BE2C (cell line): Measurements from ENCODE around the gene GPR3.

Experiments
- DNase-seq: peaks from one replicate; pipeline ENCODE4 v3.0.0-alpha.2; 2020
- H3K27me3 ChIP-seq: fragments of 250-450 bp; sonication (Bioruptor Pico); 2 replicates; pipeline ENCODE4 v1.5.1; 2020; ENCODE audit warnings: mild to moderate bottlenecking
- H3K36me3 ChIP-seq: fragments of 250-450 bp; sonication (Bioruptor Pico); 2 replicates; pipeline ENCODE4 v1.5.1; 2020; ENCODE audit warnings: mild to moderate bottlenecking
- H3K4me1 ChIP-seq: fragments of 250-450 bp; sonication (Bioruptor Pico); 2 replicates; pipeline ENCODE4 v1.5.1; 2020
- H3K4me3 ChIP-seq: 2 replicates; pipeline ENCODE4 v1.5.1; 2011; ENCODE audit warnings: low read depth, low read length
- H3K9me3 ChIP-seq: fragments of 250-450 bp; sonication (Bioruptor Pico); 2 replicates; pipeline ENCODE4 v1.5.1; 2020
- TF ChIP-seq, protein P1 (sequence below): IDR thresholded peaks from 2 replicates; pipeline ENCODE4 v1.5.1; 2012; ENCODE audit warnings: mild to moderate bottlenecking, low read depth, low read length

GPR3 gene

DNA sequence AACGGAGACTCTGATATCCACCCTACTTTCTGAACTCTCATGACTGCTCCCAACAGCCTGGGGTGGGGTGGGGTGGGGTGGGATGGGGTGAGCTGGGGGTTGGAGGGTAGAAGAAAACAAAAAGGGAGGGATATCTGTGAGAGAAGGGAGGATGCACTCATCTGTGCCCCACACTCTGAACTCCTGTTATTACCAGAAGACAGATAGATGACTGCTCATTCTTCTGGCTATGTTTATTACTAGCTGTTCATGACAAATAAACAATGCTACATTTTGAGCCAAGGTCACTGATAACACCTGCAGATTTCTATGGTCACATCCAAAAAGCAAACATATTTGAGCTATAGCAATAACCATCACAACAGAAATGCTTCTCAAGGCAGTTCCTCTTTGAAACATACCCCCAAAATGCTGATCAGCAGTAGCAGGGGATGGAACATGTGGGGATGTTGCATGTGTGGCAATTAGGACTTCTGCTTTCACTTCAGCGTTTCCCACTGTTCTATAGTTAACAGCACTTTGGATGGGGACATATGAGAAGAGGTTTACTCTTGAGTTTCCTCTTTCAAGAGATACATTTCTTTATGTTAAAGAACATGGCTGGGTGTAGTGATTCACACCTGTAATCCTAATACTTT, 43.3 kb downstream of the GPR3 start:
- no peaks in the 10 kb centered on the region for H3K27me3 ChIP-seq
- H3K9me3 ChIP-seq, result no peaks in the 10 kb centered on the region
- H3K4me1 ChIP-seq, result no peaks in the 10 kb centered on the region
- no peaks in the 10 kb centered on the region for H3K36me3 ChIP-seq
- TF ChIP-seq, protein P1, sequence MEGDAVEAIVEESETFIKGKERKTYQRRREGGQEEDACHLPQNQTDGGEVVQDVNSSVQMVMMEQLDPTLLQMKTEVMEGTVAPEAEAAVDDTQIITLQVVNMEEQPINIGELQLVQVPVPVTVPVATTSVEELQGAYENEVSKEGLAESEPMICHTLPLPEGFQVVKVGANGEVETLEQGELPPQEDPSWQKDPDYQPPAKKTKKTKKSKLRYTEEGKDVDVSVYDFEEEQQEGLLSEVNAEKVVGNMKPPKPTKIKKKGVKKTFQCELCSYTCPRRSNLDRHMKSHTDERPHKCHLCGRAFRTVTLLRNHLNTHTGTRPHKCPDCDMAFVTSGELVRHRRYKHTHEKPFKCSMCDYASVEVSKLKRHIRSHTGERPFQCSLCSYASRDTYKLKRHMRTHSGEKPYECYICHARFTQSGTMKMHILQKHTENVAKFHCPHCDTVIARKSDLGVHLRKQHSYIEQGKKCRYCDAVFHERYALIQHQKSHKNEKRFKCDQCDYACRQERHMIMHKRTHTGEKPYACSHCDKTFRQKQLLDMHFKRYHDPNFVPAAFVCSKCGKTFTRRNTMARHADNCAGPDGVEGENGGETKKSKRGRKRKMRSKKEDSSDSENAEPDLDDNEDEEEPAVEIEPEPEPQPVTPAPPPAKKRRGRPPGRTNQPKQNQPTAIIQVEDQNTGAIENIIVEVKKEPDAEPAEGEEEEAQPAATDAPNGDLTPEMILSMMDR, result no peak
- no peak overlapping the region for H3K4me3 ChIP-seq
- DNase-seq, result no peak

DNA sequence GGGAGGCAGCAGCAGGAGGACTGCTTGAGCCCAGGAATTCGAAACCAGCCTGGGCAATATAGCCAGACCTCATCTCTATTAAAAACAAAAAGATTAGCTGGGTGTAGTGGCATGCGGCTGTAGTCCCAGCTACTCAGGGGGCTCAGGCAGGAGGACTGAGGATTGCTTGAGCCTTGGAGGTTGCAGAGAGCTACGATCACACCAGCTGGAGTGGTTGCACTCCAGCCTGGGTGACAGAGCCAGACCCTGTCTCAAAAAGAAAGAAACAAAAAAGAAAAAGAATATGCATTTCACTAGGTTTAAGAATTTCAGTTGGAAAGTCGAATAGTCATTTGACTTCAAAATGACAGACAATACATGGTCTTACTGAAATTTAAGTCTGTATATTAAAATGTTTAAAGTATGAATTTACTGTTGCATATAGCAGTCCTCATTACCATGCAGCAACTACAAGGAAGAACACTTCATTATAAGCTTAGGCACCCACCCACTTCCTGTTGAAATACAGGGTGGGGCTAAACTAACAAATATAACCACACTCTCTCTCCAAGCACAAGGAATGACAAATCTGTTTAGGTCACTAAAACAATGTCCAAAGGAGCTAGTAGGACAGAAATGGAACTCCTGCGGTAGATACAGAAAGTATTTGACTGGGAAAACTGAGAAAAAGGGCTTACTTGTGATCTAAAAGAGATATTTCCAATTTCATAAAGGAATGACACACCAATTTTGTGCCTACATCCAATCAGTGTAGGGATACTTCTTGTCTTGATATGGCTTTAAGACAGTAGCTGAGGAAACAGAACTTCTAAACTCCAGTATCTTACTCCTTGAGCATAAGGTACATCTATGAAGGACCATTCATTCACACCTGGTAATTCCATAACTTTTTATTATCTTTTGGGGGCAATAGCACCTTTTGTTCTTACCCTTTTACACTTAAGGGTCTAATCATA, 44.1 kb downstream of the GPR3 start:
- H3K27me3 ChIP-seq, result no peaks in the 10 kb centered on the region
- DNase-seq, result no peak
- no peak overlapping the region for H3K4me3 ChIP-seq
- TF ChIP-seq, protein P1, result no peak
- no peaks in the 10 kb centered on the region for H3K36me3 ChIP-seq
- no peaks in the 10 kb centered on the region for H3K9me3 ChIP-seq
- no peaks in the 10 kb centered on the region for H3K4me1 ChIP-seq

DNA sequence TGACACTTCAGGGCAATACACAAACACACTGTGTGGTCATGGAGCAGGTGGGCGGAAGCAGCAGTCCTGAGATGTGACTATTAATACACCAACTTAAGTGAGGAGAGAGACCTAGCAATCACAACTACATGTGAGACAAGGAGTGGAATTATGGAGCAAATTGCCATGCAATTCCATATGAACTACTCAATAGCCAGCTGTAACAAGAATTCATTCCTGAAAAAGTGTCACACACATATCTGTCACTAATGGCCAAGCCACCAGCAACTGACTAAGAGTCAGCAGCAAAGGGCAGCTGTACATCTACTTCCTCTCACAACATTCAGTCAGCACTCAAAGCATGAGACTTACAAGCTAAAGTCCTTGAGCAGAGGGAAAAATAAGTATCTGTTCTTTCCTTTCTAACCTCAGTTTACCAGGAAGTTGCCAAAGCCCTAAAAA, 46.2 kb downstream of the GPR3 start:
- TF ChIP-seq, protein P1, result no peak
- DNase-seq, result no peak
- H3K27me3 ChIP-seq, result no peaks in the 10 kb centered on the region
- H3K4me1 ChIP-seq, result no peaks in the 10 kb centered on the region
- no peaks in the 10 kb centered on the region for H3K9me3 ChIP-seq
- H3K36me3 ChIP-seq, result no peaks in the 10 kb centered on the region
- H3K4me3 ChIP-seq, result no peak overlapping the region

DNA sequence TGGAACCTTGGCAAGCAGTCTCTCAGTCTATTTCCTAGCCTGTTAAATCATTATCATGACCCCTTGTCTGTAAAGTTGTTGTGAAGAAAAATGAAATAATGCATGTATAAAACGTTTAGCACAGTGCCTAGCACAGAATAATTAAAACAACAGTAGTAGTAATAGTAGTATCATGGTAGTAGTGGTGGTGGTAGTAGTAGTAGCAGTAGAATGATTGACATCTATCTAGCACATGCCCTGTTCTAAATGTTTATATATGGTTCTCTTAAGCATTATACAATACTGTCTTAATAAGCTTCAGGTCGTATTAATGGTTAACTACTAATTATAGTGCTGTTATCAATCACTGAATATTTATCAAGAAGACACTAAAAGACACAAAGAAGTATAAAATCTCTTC, 46.7 kb downstream of the GPR3 start:
- no peak overlapping the region for H3K4me3 ChIP-seq
- H3K27me3 ChIP-seq, result no peaks in the 10 kb centered on the region
- TF ChIP-seq, protein P1, result no peak
- DNase-seq, result no peak
- no peaks in the 10 kb centered on the region for H3K36me3 ChIP-seq
- H3K4me1 ChIP-seq, result no peaks in the 10 kb centered on the region
- no peaks in the 10 kb centered on the region for H3K9me3 ChIP-seq

DNA sequence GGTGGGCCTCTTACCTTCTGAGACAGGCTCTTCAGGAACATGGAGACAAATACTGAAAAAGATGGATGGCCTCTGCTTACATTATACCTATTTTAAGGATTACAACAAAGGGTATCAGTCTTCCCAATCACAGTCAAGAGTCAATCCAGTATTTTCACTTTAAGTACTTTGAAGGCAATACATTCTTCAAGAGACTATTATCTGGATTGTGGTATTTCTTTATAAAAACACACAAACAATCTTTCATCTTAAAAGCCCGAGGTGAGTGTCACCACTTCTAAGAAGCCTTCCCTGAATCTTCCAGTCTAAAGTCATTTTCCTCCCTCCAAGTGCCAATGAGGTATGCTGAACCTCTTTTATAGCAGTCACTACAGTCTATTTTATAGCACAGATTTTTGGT, 52.2 kb downstream of the GPR3 start:
- no peak overlapping the region for H3K4me3 ChIP-seq
- no peaks in the 10 kb centered on the region for H3K4me1 ChIP-seq
- TF ChIP-seq, protein P1, result no peak
- no peaks in the 10 kb centered on the region for H3K36me3 ChIP-seq
- no peak for DNase-seq
- no peaks in the 10 kb centered on the region for H3K27me3 ChIP-seq
- H3K9me3 ChIP-seq, result no peaks in the 10 kb centered on the region
